ENCODE data around the gene C16orf90.

DNA sequence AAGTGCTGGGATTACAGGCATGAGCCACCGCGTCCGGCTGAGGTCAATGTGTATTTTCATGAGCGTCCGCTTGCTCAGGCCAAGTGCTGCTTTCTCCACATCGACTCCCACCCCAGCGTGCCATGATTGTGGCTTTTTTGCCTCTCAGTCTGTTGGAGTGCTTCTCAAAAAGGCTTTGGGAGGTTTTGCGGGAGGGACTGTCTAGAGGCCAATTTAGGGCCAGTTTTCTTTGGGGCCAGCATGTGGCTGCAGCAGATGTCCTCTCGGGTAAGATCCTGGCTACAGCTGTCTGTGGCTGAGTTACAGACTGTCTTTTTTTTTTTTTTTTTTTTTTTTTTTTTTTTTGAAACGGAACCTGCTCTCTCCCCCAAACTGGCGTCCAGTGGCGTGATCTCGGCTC lies 6.5 kb downstream of the C16orf90 start:
- TF ChIP-seq CTCF (IDR thresholded peaks at IDR 0.05) (no peak), POLR2A (IDR thresholded peaks at IDR 0.05) (no peak)

Measured in uterus (tissue), 2 donors.